ENCODE results near the gene GALNT17.

The GALNT17 gene

DNA sequence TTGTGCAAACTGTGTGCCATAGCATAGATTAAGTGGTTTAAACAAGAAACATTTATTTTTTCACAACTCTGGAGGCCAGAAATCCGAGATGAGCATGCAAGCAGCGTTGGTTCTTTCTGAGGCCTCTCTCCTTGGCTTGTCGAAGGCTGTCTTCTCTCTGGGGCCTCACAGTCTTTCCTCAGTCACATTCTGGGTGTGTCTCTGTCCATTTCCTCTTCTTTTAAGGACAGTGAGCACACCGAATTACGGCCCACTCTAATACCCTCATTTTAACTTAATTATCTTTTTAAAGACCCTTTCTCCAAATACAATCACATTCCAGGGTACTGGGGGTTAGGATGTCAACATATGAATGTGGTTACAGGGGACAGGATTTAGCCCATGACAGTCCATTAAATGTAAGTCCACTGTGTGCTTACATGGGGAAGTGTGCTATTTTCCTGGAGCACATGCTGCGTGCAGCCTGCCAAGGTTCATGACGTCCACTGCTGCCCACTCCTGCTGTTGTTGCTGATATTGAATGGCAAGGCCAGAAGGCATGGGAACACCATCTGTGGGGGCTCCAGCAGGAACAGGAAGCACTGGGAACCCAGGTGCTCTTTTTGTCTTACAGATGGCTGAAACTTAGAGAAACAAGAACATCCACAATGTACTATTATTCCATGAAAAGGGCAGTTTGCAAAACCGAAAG is 365.5 kb downstream of the GALNT17 start:
- DNase-seq (ENCODE audit: low read depth), result no peak
- H3K4me3 ChIP-seq (ENCODE audit: low read depth, low read length), result no peak overlapping the region
- TF ChIP-seq, protein P1, sequence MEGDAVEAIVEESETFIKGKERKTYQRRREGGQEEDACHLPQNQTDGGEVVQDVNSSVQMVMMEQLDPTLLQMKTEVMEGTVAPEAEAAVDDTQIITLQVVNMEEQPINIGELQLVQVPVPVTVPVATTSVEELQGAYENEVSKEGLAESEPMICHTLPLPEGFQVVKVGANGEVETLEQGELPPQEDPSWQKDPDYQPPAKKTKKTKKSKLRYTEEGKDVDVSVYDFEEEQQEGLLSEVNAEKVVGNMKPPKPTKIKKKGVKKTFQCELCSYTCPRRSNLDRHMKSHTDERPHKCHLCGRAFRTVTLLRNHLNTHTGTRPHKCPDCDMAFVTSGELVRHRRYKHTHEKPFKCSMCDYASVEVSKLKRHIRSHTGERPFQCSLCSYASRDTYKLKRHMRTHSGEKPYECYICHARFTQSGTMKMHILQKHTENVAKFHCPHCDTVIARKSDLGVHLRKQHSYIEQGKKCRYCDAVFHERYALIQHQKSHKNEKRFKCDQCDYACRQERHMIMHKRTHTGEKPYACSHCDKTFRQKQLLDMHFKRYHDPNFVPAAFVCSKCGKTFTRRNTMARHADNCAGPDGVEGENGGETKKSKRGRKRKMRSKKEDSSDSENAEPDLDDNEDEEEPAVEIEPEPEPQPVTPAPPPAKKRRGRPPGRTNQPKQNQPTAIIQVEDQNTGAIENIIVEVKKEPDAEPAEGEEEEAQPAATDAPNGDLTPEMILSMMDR (IDR thresholded peaks at IDR 0.05; ENCODE audit: control insufficient read depth, extremely low read depth, insufficient read depth), result no peak

DNA sequence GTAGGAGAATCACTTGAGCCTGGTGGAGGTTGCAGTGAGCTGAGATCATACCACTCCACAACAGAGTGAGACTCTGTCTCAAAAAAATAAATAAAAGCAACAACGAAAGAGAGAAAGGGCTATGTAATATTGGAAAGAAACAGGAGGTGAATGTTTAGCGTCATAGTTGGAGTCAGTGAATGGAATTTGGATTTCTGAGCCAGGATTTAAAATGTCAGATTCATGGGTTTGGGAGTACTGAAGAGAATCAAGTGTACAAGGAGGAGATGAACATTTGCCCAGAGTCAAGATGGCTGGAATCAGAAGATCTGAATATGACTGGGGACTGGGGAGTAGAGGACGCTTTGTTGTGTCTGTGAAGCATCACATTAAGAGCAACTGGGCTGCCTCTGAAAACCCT is 366.4 kb downstream of the GALNT17 start:
- DNase-seq (ENCODE audit: low read depth), result no peak
- TF ChIP-seq, protein P1 (IDR thresholded peaks at IDR 0.05; ENCODE audit: control insufficient read depth, extremely low read depth, insufficient read depth), result no peak
- H3K4me3 ChIP-seq (ENCODE audit: low read depth, low read length), result no peak overlapping the region

DNA sequence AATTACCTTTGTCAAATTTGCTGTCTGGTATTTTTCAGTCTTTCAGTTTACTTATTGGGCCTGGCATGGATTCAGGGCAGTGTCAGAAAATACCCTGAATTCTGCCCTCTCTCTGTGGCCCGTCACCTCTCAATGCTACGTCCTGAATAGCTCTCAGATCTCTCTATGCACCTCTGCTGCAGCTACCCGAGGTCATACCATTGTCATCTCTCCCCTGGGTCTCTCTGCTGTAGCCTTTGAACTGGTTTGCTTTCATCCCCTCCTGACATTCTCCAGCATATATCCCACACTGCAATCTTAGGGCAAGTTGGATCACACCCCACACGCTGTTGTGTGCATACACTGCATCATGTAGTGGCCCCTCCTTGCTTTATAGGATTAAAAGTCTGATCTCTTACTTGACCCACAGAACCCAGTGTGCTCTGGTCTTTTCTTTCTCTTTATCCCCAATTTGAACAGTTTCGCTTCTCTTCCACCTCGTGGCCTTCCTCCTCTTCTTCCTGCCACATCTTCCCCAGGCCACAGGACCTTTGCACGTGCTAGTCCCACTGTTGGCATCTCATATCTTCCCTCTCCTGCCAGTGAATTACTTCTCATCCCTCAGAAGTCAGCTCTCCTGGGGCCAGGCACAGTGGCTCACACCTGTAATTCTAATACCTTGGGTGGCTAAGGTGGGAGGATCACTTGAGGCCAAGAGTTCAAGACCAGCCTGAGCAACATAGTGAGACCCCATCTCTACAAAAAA is 372.9 kb downstream of the GALNT17 start:
- TF ChIP-seq, protein P1 (IDR thresholded peaks at IDR 0.05; ENCODE audit: control insufficient read depth, extremely low read depth, insufficient read depth), result no peak
- DNase-seq (ENCODE audit: low read depth), result no peak
- no peak overlapping the region for H3K4me3 ChIP-seq (ENCODE audit: low read depth, low read length)

DNA sequence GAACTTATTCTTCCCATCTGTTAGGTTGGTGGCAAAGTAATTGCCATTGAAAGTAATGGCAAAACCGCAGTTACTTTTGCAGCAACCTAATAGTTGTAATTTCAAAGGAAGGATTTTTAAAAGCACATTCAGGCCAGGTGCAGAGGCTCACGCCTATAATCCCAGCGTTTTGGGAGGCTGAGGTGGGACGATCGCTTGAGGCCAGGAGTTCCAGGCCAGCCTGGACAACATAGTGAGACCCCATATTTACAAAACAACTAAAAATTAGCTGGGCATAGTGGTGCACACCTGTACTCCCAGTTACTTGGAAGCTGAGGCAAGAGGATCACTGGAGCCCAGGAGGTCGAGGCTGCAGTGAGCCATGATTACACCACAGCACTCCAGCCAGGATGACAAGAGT is 374.9 kb downstream of the GALNT17 start:
- no peak for DNase-seq (ENCODE audit: low read depth)
- TF ChIP-seq, protein P1 (IDR thresholded peaks at IDR 0.05; ENCODE audit: control insufficient read depth, extremely low read depth, insufficient read depth), result no peak
- no peak overlapping the region for H3K4me3 ChIP-seq (ENCODE audit: low read depth, low read length)

DNA sequence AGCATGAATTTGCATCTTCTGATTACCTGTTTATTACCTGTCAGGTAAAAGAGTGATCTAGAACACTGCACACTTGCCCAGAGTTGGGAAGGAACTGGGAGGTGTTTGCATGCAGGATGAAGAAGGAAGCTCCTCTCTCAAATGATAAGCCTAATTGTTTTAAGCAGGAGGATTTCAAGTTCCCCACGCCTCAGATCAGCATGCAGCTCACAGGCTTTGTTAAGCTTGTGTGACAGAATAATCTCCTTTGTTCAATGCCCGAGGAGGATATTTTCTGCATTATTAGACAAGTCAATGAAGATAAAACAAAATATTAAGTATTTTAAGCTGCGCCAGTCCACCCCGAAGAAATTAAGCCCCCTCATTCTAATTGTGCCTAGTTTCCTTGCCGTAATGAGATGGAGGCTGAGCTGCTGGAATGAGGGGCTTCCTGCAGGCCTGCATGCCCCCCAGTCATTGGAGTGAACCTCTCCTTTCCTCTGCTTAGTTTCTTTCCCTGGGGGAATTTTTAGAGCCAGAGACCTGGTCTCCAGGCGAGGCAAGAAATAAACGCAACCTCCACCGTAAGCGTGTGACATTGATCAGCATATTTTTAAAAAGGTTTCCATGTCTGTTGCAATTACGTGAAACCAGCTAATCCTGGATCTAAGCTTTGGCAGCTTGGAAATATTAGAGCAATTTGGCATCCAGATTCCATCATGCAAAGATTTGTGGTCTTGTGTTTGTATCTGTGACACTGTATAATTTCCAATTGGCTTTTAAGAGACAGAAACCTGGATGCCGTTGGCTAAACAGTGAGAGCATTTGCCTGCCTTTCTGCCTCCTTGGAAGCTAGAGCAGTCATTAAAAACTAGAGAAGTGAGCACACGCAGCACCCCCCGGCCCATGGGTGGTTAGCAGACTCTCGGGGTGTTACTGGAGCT is 376.0 kb downstream of the GALNT17 start:
- TF ChIP-seq, protein P1 (IDR thresholded peaks at IDR 0.05; ENCODE audit: control insufficient read depth, extremely low read depth, insufficient read depth), result no peak
- H3K4me3 ChIP-seq (ENCODE audit: low read depth, low read length), result no peak overlapping the region
- DNase-seq (ENCODE audit: low read depth), result no peak

DNA sequence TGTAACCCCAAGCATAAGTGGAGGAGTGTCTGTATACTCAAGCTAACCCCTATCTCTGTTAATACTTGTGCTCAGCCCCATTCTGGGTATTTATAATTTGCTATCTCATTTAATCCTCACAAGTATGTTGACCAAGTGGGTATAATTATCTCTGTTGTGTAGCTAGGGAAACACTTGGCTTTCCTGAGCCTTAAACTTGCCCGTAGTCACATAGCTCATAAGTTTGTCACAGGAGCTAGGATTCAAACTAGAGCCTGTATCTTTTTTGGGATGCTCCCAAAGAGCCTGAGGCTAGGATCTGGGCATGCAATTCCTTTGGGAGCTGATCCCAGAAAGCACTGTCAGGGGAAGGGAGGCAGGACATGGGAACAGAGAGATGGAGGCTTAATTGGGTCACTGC is 377.4 kb downstream of the GALNT17 start:
- DNase-seq (ENCODE audit: low read depth), result no peak
- TF ChIP-seq, protein P1 (IDR thresholded peaks at IDR 0.05; ENCODE audit: control insufficient read depth, extremely low read depth, insufficient read depth), result no peak
- H3K4me3 ChIP-seq (ENCODE audit: low read depth, low read length), result no peak overlapping the region

Measured in LNCaP clone FGC (cell line).